ENCODE results near the gene TEX264. TPM values are rescaled to one million over a fixed set of nuclear protein-coding genes. Genes with fewer than 3 reads are reported as not detected.

TEX264 gene
- total and polyA plus RNA-seq, 10 donors = 29.8 to 73.1 (median 53.9) TPM

DNA sequence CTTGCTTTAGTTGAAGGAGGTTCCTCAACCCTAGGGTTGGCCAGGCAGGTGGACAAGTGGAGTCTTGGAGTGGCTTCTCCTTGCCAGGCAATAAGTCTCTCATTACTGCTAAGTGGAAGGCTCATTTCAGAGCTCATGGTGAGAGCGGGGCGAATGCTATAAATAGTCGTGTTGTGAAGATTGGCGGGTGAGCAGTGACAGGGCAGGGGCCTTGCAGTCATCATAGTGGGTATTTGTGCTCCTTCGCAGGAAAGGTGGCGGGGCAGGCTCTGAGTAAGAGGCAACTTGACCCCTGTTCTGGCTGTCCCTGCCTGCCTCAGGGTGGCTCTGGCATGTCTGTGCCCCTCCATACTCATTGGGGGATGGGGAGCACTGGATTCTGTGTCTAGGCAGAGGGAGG, 27.2 kb downstream of the TEX264 start:
- no peak overlapping the region for H3K4me3 ChIP-seq
- DNase-seq = no peak
- no peak overlapping the region for H3K27ac ChIP-seq
- peaks cover 0 to 59% (median 19%) of the 10 kb centered on the region in 6 donors for H3K4me1 ChIP-seq
- H3K27me3 ChIP-seq (replicated peaks in 1 of 7) = no peaks in the 10 kb centered on the region
- TF ChIP-seq POLR2A (IDR thresholded peaks at IDR 0.05) (no peak), POLR2AphosphoS5 (IDR thresholded peaks at IDR 0.05) (no peak)
- TF ChIP-seq, protein P1, sequence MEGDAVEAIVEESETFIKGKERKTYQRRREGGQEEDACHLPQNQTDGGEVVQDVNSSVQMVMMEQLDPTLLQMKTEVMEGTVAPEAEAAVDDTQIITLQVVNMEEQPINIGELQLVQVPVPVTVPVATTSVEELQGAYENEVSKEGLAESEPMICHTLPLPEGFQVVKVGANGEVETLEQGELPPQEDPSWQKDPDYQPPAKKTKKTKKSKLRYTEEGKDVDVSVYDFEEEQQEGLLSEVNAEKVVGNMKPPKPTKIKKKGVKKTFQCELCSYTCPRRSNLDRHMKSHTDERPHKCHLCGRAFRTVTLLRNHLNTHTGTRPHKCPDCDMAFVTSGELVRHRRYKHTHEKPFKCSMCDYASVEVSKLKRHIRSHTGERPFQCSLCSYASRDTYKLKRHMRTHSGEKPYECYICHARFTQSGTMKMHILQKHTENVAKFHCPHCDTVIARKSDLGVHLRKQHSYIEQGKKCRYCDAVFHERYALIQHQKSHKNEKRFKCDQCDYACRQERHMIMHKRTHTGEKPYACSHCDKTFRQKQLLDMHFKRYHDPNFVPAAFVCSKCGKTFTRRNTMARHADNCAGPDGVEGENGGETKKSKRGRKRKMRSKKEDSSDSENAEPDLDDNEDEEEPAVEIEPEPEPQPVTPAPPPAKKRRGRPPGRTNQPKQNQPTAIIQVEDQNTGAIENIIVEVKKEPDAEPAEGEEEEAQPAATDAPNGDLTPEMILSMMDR (IDR thresholded peaks at IDR 0.05 in 8 of 11, conservative IDR thresholded peaks at IDR 0.05 in 3 of 11) = no peak
- peaks cover 0 to 100% (median 76%) of the 10 kb centered on the region in 6 donors for H3K36me3 ChIP-seq
- H3K9me3 ChIP-seq = no peaks in the 10 kb centered on the region
- intact Hi-C loops (cut with DNase I; ENCODE audit: low total_unique reads) = no loop called here
- WGBS, 5 donors = 94 to 100% (median 96%) methylated on average over 6 of the region's 6 CpGs

DNA sequence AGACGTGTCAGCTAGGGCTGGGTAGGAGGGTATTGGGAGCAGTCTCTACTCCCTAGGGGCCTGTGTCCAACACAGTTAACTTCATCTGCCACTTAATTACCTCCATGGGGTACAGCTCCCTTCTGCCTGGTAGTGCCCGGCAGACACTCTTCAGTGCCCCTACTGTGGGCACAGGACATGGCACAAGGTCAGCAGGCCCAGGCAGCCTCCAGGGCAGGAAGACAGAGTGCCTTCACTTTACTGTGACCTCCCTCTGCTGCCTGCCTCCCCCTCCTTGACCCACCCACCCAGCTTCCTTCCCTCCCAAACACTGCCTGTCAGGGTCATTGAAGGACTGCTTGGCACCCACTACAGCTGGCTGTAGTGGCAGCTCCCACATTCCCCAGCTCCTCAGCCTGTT, 29.4 kb downstream of the TEX264 start:
- Histone ChIP-seq H3K36me3 (peaks cover 0 to 100% (median 74%) of the 10 kb centered on the region in 6 donors), H3K4me1 (peaks cover 0 to 45% (median 15%) of the 10 kb centered on the region in 6 donors), H3K4me3 (no peak overlapping the region), H3K27me3 (replicated peaks in 1 of 7) (no peaks in the 10 kb centered on the region), H3K9me3 (no peaks in the 10 kb centered on the region), H3K27ac (peak overlapping the region in 4 of 8 donors; percentile 18 to 53 (median 36))
- intact Hi-C loops (cut with DNase I; ENCODE audit: low total_unique reads) = no loop called here
- 57 to 84% (median 81%) methylated on average over 2 of the region's 2 CpGs for WGBS, 5 donors
- no peak for DNase-seq
- TF ChIP-seq POLR2AphosphoS5 (IDR thresholded peaks at IDR 0.05) (peak in 1 of 3 donors; percentile 65), POLR2A (IDR thresholded peaks at IDR 0.05) (no peak)
- TF ChIP-seq, protein P1 (IDR thresholded peaks at IDR 0.05 in 8 of 11, conservative IDR thresholded peaks at IDR 0.05 in 3 of 11) = no peak

- no peak overlapping the region for H3K4me3 ChIP-seq
- DNase-seq = peak; percentile 28
- H3K4me1 ChIP-seq = peaks cover 0 to 47% (median 20%) of the 10 kb centered on the region in 6 donors
- no peaks in the 10 kb centered on the region for H3K9me3 ChIP-seq
- H3K27ac ChIP-seq = no peak overlapping the region
- 89 to 100% (median 94%) methylated on average over 2 of the region's 2 CpGs for WGBS, 5 donors
- no peak for TF ChIP-seq POLR2A (IDR thresholded peaks at IDR 0.05)
- peaks cover 0 to 91% (median 63%) of the 10 kb centered on the region in 6 donors for H3K36me3 ChIP-seq
- peaks cover 0 to 3% (median 0%) of the 10 kb centered on the region in 7 donors for H3K27me3 ChIP-seq (replicated peaks in 1 of 7)
- intact Hi-C loops (cut with DNase I; ENCODE audit: low total_unique reads) = no loop called here
Measured at GRCh38 chr3:51702156-51702555, 31.1 kb downstream of the TEX264 start.

DNA sequence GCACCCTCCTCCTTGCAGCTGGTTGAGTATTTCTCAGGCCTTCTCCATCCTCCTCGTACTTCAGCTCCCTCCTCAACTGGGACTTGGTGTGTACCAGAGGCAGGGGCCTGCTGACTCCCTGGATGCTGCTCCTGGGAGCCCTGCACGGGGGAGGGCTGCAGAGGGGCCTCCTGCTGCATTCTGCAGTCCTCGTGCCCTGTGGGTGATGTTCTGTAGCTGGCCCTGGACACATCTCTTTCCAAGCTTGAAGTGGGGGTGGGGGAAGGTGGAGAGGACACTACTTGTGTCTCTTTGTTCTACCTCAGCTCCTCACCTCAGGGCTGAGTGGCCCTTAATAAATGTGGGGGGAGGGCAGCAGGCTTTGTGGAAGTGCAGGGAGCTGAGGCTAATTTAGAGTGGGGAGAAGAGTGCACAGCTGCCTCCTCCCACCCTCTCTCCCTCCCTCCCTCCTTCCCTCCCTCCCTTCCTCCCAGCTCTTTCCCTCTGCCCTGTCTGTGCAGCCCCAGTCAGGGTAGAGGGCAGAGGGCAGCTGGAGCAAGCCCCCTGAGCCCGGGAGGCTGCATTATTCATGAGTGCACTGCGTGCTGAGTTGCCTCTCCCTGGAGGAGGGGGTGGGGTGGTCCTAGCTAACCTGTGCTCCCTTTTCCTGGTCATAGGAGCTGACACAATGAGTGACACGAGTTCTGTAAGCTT, 32.2 kb downstream of the TEX264 start:
- intact Hi-C loops (cut with DNase I; ENCODE audit: low total_unique reads) = no loop called here
- TF ChIP-seq POLR2A (IDR thresholded peaks at IDR 0.05) = no peak
- TF ChIP-seq, protein P1 (IDR thresholded peaks at IDR 0.05 in 8 of 11, conservative IDR thresholded peaks at IDR 0.05 in 3 of 11) = no peak
- TF ChIP-seq POLR2AphosphoS5 (IDR thresholded peaks at IDR 0.05) = no peak
- H3K9me3 ChIP-seq = no peaks in the 10 kb centered on the region
- no peak overlapping the region for H3K27ac ChIP-seq
- 61 to 83% (median 76%) methylated on average over 5 to 6 of the region's 6 CpGs for WGBS, 5 donors
- H3K4me3 ChIP-seq = no peak overlapping the region
- DNase-seq = peak; percentile 47
- H3K36me3 ChIP-seq = peaks cover 0 to 81% (median 53%) of the 10 kb centered on the region in 6 donors
- H3K4me1 ChIP-seq = peaks cover 0 to 51% (median 23%) of the 10 kb centered on the region in 6 donors
- peaks cover 0 to 3% (median 0%) of the 10 kb centered on the region in 7 donors for H3K27me3 ChIP-seq (replicated peaks in 1 of 7)
